HG02588 (cell line): ENCODE data around the gene RGS10.
A peak's percentile ranks its signal among the peaks of the same experiment; 100 is the strongest.

Experiments
- ATAC-seq: cut with Tn5 transposase; IDR thresholded peaks from one replicate; pipeline ENCODE4 v1.9.1; 2021; ENCODE audit warnings: mild to moderate bottlenecking, moderate library complexity; ENCODE audit not compliant: unreplicated experiment

The RGS10 gene

DNA sequence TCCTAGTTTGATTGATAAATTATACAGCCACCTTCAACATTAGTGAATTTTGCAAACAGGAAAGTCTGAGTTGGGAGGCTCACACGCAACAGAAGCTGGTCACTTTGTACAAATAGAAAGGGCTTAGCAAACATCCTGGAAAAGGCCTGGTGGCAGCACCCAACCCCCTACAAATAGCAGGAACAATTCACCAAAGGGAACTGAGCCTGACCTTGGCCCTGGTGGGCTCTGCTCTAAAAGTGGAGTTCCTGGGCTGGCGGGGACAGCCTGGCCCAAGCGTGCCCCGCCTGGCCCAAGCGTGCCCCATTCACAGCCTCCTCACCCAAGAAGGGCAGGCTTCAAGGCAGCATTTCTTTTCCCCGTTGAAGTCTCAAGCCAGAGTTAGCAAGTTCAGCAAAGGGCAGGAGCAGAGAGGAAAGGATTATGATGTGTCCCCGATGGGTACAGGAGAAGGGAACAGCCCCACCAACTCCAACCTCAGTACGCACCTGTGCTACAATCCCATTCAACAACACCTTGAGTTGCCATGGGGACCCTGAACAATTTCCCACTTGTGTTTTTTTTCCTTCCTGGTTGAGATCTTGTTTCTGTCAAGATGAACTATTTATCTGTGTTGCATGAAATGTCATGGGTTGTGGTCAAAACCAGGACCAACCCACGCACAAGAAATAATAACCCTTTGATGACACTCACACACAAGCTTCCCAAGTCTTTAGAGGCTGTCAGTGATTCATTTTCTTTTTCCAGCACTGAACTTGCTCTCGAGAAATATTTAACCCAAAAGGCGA lies 43.4 kb downstream of the RGS10 start:
- ATAC-seq, result no peak

DNA sequence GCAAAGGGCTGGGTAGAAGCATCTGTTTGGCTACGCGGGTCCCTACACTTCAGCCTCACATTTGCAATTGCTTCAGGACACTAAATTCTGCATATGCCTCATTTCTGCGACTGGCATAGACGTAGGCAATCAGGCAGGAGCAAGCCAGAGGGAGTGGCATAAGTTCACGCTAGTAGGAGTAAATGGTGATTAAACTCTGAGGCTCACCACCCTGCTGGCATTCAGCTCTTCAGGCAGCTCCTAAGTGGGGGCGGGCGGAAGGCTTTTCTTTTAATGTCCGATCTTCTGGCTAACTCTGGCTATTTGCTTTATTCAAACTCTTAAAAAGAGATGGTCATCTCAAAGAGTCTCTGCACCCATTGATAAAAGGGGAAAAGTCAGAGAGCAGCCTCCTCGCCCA lies 45.3 kb downstream of the RGS10 start:
- ATAC-seq, result no peak

DNA sequence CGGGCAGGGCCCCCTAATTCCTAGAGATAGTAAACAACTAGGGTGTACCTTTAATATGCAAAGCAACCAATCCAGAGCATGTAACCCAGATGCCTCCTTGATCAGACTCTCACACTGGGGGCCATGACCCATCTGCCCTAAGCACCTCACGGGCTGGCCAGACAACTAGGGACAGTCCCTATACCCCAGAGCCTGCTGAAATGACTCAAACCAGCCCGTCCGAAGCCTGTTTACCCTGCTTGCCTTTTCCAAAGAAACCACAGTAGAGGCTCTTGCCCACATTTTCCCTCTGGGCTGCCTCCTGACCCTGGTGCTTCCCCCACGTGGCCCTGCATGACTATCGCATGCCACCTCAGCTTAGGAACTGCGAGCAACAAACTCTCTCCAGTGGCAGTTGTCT lies 46.2 kb downstream of the RGS10 start:
- peak; percentile 95 for ATAC-seq

DNA sequence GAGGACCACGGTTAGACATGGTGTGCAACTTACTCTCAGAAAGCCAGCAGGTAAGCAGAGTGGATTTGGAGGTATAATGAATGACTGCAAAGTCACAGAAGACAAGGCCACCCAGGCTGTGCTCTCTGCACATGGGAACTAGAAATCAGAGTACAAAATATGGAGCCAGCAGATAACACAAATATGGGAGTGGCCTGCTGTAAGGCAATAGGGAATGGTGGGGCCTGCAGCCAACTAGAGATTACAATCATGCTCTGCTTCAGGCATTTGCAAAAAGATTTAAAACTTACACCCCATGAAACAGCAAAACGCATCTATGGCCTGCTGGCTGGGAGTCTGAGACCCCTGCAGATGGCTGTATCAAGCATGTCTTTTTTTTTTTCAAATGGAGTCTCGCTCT lies 47.0 kb downstream of the RGS10 start:
- no peak for ATAC-seq

DNA sequence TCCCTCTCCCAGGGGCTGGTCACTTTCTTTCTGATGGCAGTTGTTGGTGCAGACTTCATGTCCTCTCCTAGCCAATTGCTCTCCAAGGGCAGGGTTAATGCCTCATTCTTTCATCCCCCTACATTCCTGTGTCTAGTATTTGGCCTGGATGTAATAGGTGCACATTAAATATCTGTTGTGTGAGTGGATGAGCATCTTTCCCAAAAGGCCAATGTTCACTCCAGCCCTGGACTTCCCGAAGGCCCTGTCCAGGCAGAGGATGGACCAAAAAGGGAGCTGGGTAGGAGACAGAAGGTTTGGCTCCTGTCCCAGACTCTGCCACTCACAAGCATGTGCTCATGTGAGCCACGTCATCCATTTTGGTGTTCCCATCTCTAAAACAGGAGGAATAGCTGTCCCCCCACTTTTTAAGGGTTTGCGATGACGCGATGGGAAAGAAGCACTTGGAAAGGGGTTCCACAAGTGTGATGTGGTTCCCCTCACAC lies 47.5 kb downstream of the RGS10 start:
- ATAC-seq, result no peak

DNA sequence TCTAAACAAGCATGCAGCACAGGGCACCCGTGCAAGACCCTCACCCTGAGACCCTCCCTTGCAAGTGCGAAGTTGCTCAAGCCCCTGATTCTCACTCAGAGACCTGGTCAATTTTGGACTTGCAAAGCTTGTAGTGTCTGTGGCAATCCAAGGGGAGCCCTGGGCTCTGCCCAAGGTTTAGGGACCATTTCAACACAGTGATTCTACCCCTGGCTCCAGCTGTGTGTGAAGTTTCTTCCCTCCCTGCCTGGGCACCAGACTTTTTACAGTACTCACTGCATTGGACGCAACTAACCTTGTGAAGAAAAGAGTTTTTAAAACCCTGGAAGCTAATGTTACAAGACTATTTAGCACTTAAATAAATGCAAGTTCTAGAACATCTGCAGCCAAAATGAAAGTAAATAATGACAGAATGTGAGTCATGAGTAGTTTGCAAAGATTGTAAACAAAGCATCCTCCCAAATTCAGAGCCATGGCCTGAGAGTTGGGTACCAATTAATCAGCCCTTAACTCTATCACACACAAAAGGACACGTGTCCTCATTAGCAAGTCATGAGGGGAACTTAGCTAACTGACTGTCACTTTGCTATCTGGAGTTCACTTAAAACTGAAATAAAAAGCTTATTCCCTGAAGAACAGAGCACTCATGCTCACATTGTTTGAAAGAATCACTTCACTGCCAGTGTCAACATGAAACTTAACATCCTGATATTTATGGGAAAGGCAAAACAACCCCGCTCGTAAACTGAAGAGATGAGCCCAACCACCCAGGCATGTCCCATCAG lies 48.1 kb downstream of the RGS10 start:
- ATAC-seq, result no peak

DNA sequence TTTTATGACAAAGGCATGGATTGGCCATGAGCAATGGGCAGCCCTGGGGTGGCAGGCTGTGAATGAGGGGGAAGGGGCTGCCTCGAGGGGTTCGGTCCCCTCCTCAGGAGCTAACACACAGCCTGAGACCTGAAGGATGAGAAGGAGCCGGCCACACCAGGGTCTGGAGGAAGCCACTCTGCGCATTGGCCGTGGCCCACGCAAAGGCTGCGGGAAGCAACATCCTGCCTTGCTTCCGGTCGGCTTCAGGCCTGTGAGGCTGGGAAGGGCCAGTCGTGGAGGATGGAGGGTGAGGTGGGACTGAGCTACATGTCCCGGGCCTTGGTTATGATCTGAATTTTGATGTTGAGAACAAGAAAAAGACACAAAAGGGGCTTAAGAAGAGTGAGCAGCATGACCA lies 49.4 kb downstream of the RGS10 start:
- ATAC-seq, result no peak

DNA sequence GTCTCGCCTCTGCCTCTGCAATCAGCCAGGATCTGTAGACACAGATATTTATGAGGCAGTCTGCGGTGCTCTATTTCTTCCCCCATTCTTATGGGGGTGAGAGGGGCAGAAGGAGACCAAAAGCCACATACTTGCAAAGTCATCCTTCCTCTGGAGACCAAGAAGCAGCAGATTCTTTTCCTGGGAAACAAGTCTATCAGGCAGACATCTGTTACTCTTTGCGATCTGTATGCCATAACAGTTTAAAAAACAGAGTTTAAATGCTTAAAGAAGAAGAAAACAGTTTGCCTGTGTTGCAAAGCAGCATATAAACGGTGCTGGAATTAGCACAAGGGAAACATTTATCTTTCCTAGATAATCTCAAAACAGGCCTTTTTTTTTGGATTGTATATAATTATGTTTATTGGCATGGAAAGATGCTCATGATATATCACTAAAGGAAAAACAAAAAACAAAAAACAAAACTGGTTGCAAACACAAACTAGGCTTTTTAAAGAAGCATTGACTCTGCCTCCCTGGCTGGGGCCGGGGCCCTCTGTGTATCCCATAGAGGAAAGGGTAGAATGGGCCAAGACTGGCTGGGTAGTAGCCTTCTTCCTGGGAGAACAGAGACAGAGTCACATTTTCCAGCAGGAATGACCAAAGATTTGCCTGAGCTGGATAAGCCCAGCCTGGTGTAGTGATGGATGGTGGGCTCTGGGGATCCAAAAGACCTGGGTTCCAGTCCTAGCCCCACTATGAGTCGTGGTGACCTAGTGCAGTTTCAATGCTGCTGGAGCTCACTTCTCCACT lies 50.4 kb downstream of the RGS10 start:
- ATAC-seq, result no peak

DNA sequence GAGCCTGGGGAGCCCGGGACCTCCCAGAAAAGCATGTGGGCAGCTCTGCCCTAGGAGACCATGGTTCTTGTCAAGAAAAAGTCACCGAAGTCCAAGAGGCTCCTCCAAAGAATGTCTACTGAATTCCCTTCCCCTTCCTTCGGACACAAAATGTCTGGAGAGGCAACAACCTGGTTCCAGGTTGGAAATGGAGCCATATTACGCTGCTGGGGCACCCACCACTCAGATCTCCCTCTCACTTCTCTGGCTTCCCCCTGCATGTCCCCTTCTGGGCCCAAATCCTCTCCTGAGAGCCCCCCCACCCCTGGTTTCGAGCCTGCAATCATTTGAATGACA lies 52.6 kb downstream of the RGS10 start:
- ATAC-seq, result no peak

DNA sequence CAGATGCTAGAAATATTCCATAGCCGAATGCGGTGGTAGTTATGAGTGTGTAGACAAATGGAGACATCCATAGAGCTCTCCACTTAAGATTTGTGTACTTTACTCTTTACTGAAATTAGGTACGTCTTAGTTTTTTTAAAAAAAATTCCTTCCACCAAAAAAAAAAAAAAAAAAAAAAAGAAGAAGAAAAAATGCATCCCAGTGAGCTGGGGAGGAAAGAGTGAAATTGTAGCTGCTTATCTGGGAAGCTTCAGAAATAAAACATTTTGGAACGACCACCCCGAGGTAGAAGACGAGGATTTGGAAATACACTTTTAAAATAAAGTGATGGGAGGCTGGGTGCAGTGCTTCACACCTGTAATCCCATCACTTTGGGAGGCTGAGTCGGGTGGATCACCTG lies 53.8 kb downstream of the RGS10 start:
- ATAC-seq, result no peak

DNA sequence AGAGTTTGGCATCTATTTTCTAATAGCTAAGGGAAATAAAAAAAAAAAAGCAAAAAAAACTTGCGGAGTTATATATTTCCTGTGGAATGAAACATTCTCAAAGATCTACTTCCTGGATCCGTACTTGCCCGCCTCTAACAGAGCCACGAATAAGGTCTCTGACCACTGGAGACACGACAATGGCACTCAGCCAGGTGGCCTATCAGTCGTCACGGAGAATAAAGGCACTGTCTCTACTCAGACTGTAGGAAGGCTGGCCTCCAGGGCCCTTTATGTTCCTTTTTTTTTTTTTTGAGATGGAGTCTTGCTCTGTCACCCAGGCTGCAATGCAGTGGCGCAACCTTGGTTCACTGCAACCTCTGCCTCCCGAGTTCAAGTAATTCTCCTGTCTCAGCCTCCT lies 58.7 kb downstream of the RGS10 start:
- ATAC-seq, result no peak

DNA sequence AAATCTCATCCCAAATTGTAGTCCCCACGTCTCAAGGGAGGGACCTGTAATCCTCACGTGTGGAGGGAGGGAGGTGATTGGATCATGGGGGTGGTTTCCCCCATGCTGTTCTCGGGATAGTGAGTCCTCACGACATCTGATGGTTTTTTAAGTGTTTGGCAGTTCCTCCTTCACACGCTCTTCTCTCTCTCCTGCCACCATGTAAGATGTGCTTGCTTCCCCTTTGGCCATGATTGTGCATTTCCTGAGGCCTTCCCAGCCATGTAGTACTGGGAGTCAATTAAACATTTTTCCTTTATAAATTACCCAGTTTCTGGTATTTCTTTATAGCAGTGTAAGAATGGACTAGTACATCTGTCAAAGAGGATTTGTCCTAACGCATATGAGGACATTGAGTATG lies 59.5 kb downstream of the RGS10 start:
- ATAC-seq, result no peak

DNA sequence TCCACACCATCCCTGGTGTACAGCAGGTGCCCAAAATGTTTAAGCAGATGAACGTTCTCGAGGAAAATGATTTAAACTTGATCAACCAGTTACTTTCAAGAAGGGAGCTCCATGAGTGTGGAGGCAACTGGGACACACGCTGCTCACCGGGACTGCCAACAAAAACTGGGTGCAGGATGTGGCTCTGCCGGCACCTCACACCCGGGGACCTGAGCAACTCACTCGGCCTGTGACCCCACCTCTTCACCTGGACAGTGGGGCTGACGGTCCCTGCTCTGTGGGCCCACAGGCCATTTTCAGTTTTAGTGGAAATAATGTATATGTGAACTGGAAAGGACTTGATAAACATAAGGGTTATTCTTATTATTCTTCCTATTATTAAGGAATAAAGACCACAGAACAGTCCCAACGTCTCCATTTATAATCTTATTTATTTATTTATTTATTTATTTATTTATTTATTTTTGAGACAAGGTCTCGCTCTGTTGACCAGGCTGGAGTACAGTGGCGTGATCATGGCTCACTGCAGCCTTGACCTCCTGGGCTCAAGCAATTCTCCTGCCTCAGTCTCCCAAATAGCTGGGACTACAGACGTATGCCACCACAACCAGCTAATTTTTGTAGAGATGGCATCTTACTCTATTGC lies 60.6 kb downstream of the RGS10 start:
- ATAC-seq, result no peak

DNA sequence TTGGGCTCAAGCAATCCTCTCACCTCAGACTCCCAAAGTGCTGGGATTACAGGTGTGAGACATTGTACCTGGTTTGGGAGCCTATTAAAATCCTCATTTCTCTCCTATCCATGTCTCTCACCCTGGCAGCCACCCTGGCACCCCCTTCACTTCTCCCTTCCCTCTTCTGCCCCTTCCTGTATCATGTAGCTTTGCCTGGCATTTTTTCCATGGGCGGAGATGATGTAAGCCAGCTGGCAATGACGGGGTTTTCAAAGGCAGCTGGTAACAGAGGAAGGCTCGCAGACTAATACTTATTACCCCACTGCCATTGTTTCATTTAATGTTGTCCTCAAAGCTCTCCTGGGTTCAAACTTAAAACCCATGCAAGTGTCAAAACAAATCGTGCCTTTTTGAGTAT lies 61.9 kb downstream of the RGS10 start:
- no peak for ATAC-seq

DNA sequence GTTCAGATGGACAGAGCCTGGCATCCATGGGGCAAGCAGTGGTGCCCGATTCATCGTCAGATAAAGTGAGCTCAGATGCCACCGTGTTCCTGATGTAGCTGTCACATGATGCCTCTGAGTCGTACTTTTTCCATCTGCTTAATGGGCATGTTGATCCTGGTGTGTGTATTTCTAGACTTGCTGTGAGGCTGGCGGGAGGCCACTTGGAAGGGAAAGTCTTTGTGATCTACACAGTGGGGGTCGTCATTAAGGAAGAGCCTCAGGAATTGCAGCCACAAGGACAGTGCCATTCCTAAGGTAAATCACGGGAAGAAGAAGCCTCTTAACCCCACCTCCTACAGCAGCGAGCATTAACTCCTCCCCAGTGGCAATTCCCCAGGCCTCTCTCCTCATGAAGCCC lies 63.0 kb downstream of the RGS10 start:
- ATAC-seq, result no peak

DNA sequence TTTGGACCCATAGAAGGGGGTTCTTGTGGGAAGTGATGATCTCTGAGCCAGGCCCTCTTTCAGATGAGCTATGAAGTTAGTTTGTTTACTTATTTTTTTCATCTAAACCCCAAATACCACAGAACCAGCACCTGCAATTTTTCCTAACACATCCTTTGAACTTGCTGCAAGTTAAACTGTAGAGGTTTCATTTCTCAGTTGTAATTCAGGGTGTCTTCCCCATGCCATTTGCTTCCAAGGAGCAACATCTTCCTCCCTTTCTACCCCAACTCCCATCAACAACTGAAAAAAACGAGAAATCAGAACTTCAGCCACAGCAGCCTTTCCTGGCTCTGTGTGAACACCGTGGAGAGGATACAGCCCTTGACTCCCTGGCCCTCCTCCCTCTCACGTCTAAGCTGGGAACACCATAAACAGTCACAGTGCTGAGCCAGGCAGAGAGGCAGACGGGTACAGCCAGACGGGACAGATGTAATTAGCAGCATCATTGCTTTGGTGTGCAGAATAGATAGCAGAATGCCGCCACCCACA lies 63.6 kb downstream of the RGS10 start:
- no peak for ATAC-seq

DNA sequence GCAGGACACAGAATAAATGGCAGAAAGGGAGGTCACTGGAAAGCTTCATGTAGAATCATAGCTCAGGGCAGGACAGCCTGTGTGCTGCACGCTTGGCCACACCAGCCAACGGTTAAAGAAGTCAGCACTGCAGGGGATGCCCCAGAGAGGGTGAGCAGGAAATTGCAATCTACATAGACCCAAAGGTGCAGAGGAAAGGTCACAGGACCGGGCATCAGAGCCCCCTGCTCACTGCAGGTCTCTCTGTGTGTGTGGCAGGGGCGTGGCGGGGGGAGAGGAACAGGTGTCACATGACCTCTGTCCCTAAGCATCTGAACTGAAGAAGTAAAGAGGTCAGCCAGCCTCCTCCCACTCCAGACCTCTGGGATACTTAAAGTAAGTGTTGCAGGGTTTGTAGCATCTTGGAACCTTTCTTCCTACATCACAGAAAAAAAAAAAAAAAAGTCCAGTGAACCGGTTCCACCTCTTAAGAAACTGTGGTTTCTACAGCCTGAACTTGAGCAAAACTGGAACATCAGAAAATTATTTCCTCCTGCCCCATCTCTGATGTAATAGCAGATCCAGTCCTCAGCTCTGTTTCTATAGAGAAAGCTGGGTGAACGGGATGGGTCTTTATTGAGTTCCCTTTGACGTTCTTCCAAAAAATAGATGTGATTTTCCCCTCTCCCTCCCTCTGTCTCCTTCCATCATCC lies 64.3 kb downstream of the RGS10 start:
- ATAC-seq, result peak; percentile 78

DNA sequence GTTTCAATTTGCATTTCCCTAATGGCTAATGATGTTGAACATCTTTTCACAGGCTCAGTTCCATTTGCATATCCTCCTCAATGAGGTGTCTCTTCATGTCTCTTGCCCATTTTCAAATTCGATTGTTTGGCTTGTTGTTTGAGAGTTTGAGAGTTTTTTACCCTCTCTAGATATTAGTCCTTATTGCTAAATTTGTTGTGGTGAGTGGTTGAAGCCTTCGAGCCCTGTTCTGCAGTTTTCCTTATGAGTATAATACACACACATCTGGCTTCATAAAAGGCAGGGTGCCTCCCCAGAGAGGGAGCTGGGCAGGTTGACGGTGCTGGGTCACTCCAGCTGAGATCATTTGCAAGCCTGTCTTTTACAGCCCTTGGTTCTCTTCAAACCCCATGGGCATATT lies 65.1 kb downstream of the RGS10 start:
- peak; percentile 71 for ATAC-seq

DNA sequence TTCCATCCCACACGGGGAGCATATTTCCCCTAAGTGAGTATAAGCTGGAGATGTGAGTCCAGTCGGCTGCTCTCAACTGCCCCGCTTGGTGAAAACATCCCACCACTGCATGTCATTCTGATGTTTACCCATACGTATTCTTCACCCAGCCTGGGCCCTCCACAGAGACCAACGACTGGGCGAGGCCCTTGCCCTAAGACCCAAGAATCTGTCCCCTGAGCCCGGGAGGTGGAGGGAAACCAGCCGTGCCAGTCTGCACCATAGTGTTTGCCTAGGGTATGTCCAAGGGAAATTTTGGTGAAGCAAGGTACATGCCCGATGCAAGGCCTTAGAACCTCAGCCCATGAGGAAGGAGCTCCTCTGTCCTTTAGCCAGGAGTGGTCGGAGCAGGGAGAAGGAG lies 67.9 kb downstream of the RGS10 start:
- ATAC-seq, result no peak

DNA sequence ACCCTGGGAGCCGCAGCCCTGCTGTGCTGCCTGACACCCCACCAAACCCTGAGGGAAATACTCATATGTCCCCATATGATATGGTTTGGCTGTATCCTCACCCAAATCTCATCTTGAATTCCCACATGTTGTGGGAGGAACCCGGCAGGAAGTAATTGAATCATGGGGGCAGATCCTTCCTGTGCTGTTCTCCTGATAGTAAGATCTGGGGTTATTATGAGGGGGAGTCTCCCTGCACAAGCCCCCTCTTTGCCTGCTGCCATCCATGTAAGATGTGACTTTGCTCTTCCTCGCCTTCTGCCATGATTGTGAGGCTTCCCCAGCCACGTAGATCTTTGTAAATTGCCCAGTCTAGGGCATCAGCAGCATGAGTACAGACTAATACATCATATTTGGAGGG lies 68.7 kb downstream of the RGS10 start:
- no peak for ATAC-seq
